ENCODE measurements around the gene PSMA2.

DNA sequence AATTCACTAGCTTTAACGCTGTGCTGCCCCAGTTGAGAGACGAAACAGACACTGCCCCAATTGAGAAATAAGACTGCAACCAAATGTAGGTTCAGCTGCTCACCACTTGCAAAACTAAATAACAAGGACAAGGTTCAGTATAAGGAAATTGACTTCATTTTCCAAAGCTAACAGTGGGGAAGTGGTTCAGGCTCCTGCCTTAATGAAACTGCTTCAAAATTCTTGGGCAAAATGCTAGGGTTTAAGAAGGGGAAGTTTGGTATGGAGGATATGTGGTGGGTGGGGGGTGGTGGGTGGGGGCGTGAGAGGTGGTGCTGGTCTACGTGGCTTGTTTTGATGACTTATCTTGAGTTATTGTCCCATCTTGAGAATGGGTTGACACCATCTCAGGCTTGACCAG lies 22.0 kb upstream of the PSMA2 start:
- TF ChIP-seq REST (IDR thresholded peaks at IDR 0.05; ENCODE audit: low read depth), result no peak
- no peak for TF ChIP-seq FOSL1 (IDR thresholded peaks at IDR 0.05; ENCODE audit: low read depth)
- TF ChIP-seq POLR2A (IDR thresholded peaks at IDR 0.05; ENCODE audit: borderline replicate concordance, extremely low read depth, insufficient read depth, insufficient read length), result no peak
- TF ChIP-seq CTCF (IDR thresholded peaks at IDR 0.05 in 2 of 3, conservative IDR thresholded peaks at IDR 0.05 in 1 of 3; ENCODE audit: borderline replicate concordance in 1 of 3, insufficient read depth in 1 of 3, low read depth in 2 of 3, low read length in 2 of 3), result no peak
- TF ChIP-seq, protein P1, sequence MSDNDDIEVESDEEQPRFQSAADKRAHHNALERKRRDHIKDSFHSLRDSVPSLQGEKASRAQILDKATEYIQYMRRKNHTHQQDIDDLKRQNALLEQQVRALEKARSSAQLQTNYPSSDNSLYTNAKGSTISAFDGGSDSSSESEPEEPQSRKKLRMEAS (IDR thresholded peaks at IDR 0.05), result no peak
- TF ChIP-seq ZBTB33 (IDR thresholded peaks at IDR 0.05; ENCODE audit: extremely low read depth, insufficient replicate concordance, low read length), result no peak
